HepG2 (cell line): Measurements from ENCODE around the gene RABGEF1. TPM values are rescaled to one million over a fixed set of nuclear protein-coding genes. Genes with fewer than 3 reads are reported as not detected.
"Not testable (repeated sequence)": the region's sequence is repeated elsewhere in the genome, so short reads cannot be mapped to it uniquely, and the experiment has no call there.

Experiments
- CEBPG ChIP-seq: IDR thresholded peaks from 2 replicates; pipeline ENCODE4 v1.6.1; 2016
- ELF3 ChIP-seq: IDR thresholded peaks from 2 replicates; pipeline ENCODE4 v1.6.1; 2016; ENCODE audit warnings: missing genetic modification reagents, missing compliant biosample characterization
- FOSL1 ChIP-seq: sonication (generic); formaldehyde crosslinking; IDR thresholded peaks from 2 replicates; pipeline ENCODE4 v1.9.0; 2021; ENCODE audit warnings: missing genetic modification reagents, borderline replicate concordance
- FOXP1 ChIP-seq, 2 experiments: fragments of 450-650 bp in 1 of 2; IDR thresholded peaks; 2 replicates each; pipeline ENCODE4 v1.6.1; 2017 to 2018; ENCODE audit warnings: antibody characterized with exemption in 1 of 2
- HDAC1 ChIP-seq: sonication (generic); formaldehyde crosslinking; IDR thresholded peaks from 2 replicates; pipeline ENCODE4 v1.5.1; 2020; ENCODE audit warnings: mild to moderate bottlenecking, missing genetic modification reagents
- HNF4G ChIP-seq, 2 experiments: sonication (generic) in 1 of 2; formaldehyde crosslinking in 1 of 2; IDR thresholded peaks; 2 replicates each; pipeline versions ENCODE4 v1.4.0 to v1.6.1; 2011 to 2020; ENCODE audit warnings: borderline replicate concordance in 2 of 2, low read depth in 2 of 2, mild to moderate bottlenecking in 2 of 2, low read length in 1 of 2, missing genetic modification reagents in 1 of 2, moderate library complexity in 1 of 2
- ISL2 ChIP-seq: sonication (generic); formaldehyde crosslinking; IDR thresholded peaks from 2 replicates; pipeline ENCODE4 v1.5.0; 2020; ENCODE audit warnings: missing genetic modification reagents
- JUNB ChIP-seq: sonication (generic); formaldehyde crosslinking; IDR thresholded peaks from 2 replicates; pipeline ENCODE4 v1.8.0; 2022; ENCODE audit warnings: missing genetic modification reagents, mild to moderate bottlenecking, borderline replicate concordance
- KAT8 ChIP-seq: IDR thresholded peaks from 2 replicates; pipeline ENCODE4 v1.6.1; 2016; ENCODE audit warnings: missing genetic modification reagents, missing compliant biosample characterization
- MIER2 ChIP-seq: IDR thresholded peaks from 2 replicates; pipeline ENCODE4 v1.6.1; 2016; ENCODE audit warnings: missing biosample characterization, missing genetic modification reagents
- MIXL1 ChIP-seq: IDR thresholded peaks from 2 replicates; pipeline ENCODE4 v1.6.1; 2016
- NCOA2 ChIP-seq: sonication (generic); formaldehyde crosslinking; IDR thresholded peaks from 2 replicates; pipeline ENCODE4 v1.8.0; 2022; ENCODE audit warnings: inconsistent platforms
- NR2F2 ChIP-seq: IDR thresholded peaks from 2 replicates; pipeline ENCODE4 v1.6.1; 2012; ENCODE audit warnings: low read depth, inconsistent platforms, borderline replicate concordance
- NR2F6 ChIP-seq, 2 experiments: IDR thresholded peaks; 2 replicates each; pipeline ENCODE4 v1.6.1; 2016; ENCODE audit warnings: antibody characterized with exemption in 1 of 2, mild to moderate bottlenecking in 1 of 2
- RXRB ChIP-seq: IDR thresholded peaks from 2 replicates; pipeline ENCODE4 v1.6.1; 2016; ENCODE audit warnings: borderline replicate concordance, missing genetic modification reagents, missing compliant biosample characterization
- SIX4 ChIP-seq: sonication (generic); formaldehyde crosslinking; IDR thresholded peaks from 2 replicates; pipeline ENCODE4 v1.4.0; 2020; ENCODE audit warnings: missing genetic modification reagents
- SKI ChIP-seq: fragments of 450-650 bp; IDR thresholded peaks from one replicate; pipeline ENCODE4 v1.6.1; 2018; ENCODE audit warnings: mild to moderate bottlenecking; ENCODE audit not compliant: partially characterized antibody
- SOX13 ChIP-seq, 3 experiments: fragments of 450-650 bp in 1 of 3; sonication (generic) in 1 of 3; formaldehyde crosslinking in 1 of 3; IDR thresholded peaks in 2 of 3; conservative IDR thresholded peaks in 1 of 3; 2 replicates each; pipeline versions ENCODE4 v1.5.0 to v1.6.1; 2016 to 2020; ENCODE audit warnings: antibody characterized with exemption in 1 of 3, mild to moderate bottlenecking in 1 of 3, missing compliant biosample characterization in 1 of 3, missing genetic modification reagents in 1 of 3, moderate library complexity in 1 of 3
- SOX6 ChIP-seq, 2 experiments: fragments of 450-650 bp in 1 of 2; sonication (generic) in 1 of 2; formaldehyde crosslinking in 1 of 2; IDR thresholded peaks; 2 replicates each; pipeline versions ENCODE4 v1.4.0 to v1.6.1; 2017 to 2020; ENCODE audit warnings: antibody characterized with exemption in 1 of 2, mild to moderate bottlenecking in 1 of 2, missing genetic modification reagents in 1 of 2
- YEATS2 ChIP-seq: sonication (generic); formaldehyde crosslinking; IDR thresholded peaks from 2 replicates; pipeline ENCODE4 v1.4.0; 2020; ENCODE audit warnings: missing genetic modification reagents, borderline replicate concordance
- ZFP1 ChIP-seq: IDR thresholded peaks from 2 replicates; pipeline ENCODE4 v1.6.1; 2016
- ZNF609 ChIP-seq: sonication (generic); formaldehyde crosslinking; IDR thresholded peaks from 2 replicates; pipeline ENCODE4 v1.4.0; 2020; ENCODE audit warnings: mild to moderate bottlenecking, missing genetic modification reagents, borderline replicate concordance
- ZNF792 ChIP-seq: IDR thresholded peaks from 2 replicates; pipeline ENCODE4 v1.6.1; 2016
- polyA plus RNA-seq, 8 experiments: library from polyadenylated mRNA; depleted of rRNA in 3 of 8; stranded (reverse) in 7 of 8; unstranded in 1 of 8; fragments of >200 nt; fragmentation: Illumina TruSeq in 4 of 8; extraction: Trizol in 4 of 8; gene quantifications; 2 replicates each; pipeline versions ENCODE4 v1.2.1 to v1.2.3, GENCODE V29; 2011 to 2016; ENCODE audit warnings: low read depth in 4 of 8, missing spikeins in 1 of 8, mixed read lengths in 1 of 8; ENCODE audit not compliant: insufficient read depth in 1 of 8
- total RNA-seq, 5 experiments: library from RNA; depleted of rRNA; stranded (reverse); fragments of >200 nt; fragmentation: Illumina TruSeq; extraction: Trizol; gene quantifications; 2 replicates each; pipeline ENCODE4 v1.2.3, GENCODE V29; 2016; ENCODE audit warnings: low read depth in 1 of 5
- TF ChIP-seq, protein P1 (sequence below): sonication (generic); formaldehyde crosslinking; IDR thresholded peaks from 2 replicates; pipeline ENCODE4 v1.4.0; 2020; ENCODE audit warnings: missing genetic modification reagents
- TF ChIP-seq, protein P2 (sequence below): sonication (generic); formaldehyde crosslinking; IDR thresholded peaks from 2 replicates; pipeline ENCODE4 v1.4.0; 2020; ENCODE audit warnings: missing genetic modification reagents

The RABGEF1 gene
- total and polyA plus RNA-seq, 2 of the 13 experiments (the other 11 are each of a cell fraction or from before 2014, with no cell fraction given), result 22.7 to 35.3 TPM

DNA sequence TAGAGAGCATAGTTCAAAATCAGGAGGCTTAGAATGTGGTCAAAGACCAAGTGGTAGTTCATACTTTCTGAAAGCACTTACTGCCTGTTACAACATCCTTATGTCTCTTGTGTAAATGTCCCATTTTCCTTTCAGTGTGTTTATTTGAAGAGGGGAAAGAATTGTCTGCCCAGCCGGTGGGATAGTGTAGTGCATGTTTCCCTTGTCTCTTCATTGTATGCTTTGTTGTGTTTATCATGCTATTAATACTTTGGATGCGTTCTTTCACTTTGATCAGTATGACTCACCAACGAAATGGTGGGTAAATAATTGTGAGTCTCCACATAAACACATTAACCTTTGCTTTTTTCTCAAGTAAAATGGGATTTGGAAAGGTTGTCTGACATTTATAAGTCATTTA is 42.3 kb downstream of the RABGEF1 start (continued):
- TF ChIP-seq SOX6 (IDR thresholded peaks at IDR 0.05); HNF4G (CRISPR knock-in tag; IDR thresholded peaks at IDR 0.05; ENCODE audit: borderline replicate concordance, low read depth): not testable (repeated sequence)
- TF ChIP-seq SOX6 (CRISPR knock-in tag; IDR thresholded peaks at IDR 0.05) (peak; percentile 99), ELF3 (CRISPR knock-in tag) (peak; percentile 82; the same call in 1 of the 2 replicates), YEATS2 (peak; percentile 19; the same call in 1 of the 2 replicates), MIER2 (CRISPR knock-in tag) (0 out of 2 replicates have a peak, but pooled peaks have one; percentile 18), CEBPG (CRISPR knock-in tag) (peak; percentile 87), JUNB (CRISPR knock-in tag) (peak; percentile 95), HDAC1 (CRISPR knock-in tag) (0 out of 2 replicates have a peak, but pooled peaks have one; percentile 31), NR2F2 (peak; percentile 59; the same call in 1 of the 2 replicates), RXRB (CRISPR knock-in tag) (peak; percentile 81), SIX4 (0 out of 2 replicates have a peak, but pooled peaks have one; percentile 31), ZFP1 (CRISPR knock-in tag) (peak; percentile 40; the same call in 1 of the 2 replicates), FOXP1 (IDR thresholded peaks at IDR 0.05) (peak; percentile 97), FOXP1 (CRISPR knock-in tag; IDR thresholded peaks at IDR 0.05) (peak; percentile 99), SOX13 (IDR thresholded peaks at IDR 0.05) (peak; percentile 91), SOX13 (CRISPR knock-in tag; conservative IDR thresholded peaks at IDR 0.05 in 1 of 2, IDR thresholded peaks at IDR 0.05 in 1 of 2) (peak in 1 of 2 experiments; percentile 98; a peak in 2 of 4 replicates), NCOA2 (CRISPR knock-in tag) (peak; percentile 87), MIXL1 (CRISPR knock-in tag) (peak; percentile 86), ZNF792 (CRISPR knock-in tag) (peak; percentile 36; the same call in 1 of the 2 replicates), NR2F6 (IDR thresholded peaks at IDR 0.05) (peak; percentile 66), NR2F6 (CRISPR knock-in tag; IDR thresholded peaks at IDR 0.05) (peak; percentile 75), SKI (peak; percentile 91), FOSL1 (CRISPR knock-in tag) (peak; percentile 89; the same call in 1 of the 2 replicates), HNF4G (IDR thresholded peaks at IDR 0.05; ENCODE audit: borderline replicate concordance, low read depth, low read length) (0 out of 2 replicates have a peak, but pooled peaks have one; percentile 16), ZNF609 (CRISPR knock-in tag) (peak; percentile 81; the same call in 1 of the 2 replicates), ISL2 (CRISPR knock-in tag) (peak; percentile 94), KAT8 (peak; percentile 41; the same call in 1 of the 2 replicates)
- TF ChIP-seq, protein P1, sequence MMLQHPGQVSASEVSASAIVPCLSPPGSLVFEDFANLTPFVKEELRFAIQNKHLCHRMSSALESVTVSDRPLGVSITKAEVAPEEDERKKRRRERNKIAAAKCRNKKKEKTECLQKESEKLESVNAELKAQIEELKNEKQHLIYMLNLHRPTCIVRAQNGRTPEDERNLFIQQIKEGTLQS (CRISPR knock-in tag), result peak; percentile 61; the same call in 1 of the 2 replicates
- TF ChIP-seq, protein P2, sequence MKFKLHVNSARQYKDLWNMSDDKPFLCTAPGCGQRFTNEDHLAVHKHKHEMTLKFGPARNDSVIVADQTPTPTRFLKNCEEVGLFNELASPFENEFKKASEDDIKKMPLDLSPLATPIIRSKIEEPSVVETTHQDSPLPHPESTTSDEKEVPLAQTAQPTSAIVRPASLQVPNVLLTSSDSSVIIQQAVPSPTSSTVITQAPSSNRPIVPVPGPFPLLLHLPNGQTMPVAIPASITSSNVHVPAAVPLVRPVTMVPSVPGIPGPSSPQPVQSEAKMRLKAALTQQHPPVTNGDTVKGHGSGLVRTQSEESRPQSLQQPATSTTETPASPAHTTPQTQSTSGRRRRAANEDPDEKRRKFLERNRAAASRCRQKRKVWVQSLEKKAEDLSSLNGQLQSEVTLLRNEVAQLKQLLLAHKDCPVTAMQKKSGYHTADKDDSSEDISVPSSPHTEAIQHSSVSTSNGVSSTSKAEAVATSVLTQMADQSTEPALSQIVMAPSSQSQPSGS (CRISPR knock-in tag), result peak; percentile 65; the same call in 1 of the 2 replicates
